Fibroblast of lung (primary cell): ENCODE measurements around the gene CRABP2. TPM values are rescaled to one million over a fixed set of nuclear protein-coding genes. Genes with fewer than 3 reads are reported as not detected.

Experiments used
- DNase-seq, 2 donors: peaks; one replicate each; pipeline versions ENCODE4 v3.0.0 to v3.0.0-alpha.2; 2010; ENCODE audit warnings: low read depth in 2 of 2
- H2AFZ ChIP-seq: 2 replicates; pipeline ENCODE4 v1.5.1; 2012; ENCODE audit warnings: low read length, control low read depth, inconsistent platforms
- H3K27ac ChIP-seq: 2 replicates; pipeline ENCODE4 v1.5.1; 2011; ENCODE audit warnings: low read length, control low read depth; ENCODE audit not compliant: insufficient read depth
- H3K27me3 ChIP-seq: 2 replicates; pipeline ENCODE4 v1.5.1; 2011; ENCODE audit warnings: mild to moderate bottlenecking, low read length; ENCODE audit not compliant: control insufficient read depth, insufficient read depth
- H3K36me3 ChIP-seq: 2 replicates; pipeline ENCODE4 v1.5.1; 2011; ENCODE audit warnings: low read length; ENCODE audit not compliant: control insufficient read depth, insufficient read depth
- H3K4me1 ChIP-seq: 2 replicates; pipeline ENCODE4 v1.5.1; 2011; ENCODE audit warnings: low read length; ENCODE audit not compliant: control insufficient read depth, insufficient read depth; ENCODE audit errors: extremely low read depth
- H3K4me2 ChIP-seq: 2 replicates; pipeline ENCODE4 v1.5.1; 2011; ENCODE audit warnings: low read length, control low read depth; ENCODE audit not compliant: insufficient read depth; ENCODE audit errors: extremely low read depth
- H3K4me3 ChIP-seq, 4 experiments: fragments of 200-600 bp in 1 of 4; sonication (generic) in 1 of 4; replicated peaks in 1 of 4; 2 replicates each; pipeline ENCODE4 v1.5.1; 2011 to 2016; ENCODE audit warnings: low read length in 4 of 4, low read depth in 3 of 4, mild to moderate bottlenecking in 3 of 4, control low read depth in 2 of 4, inconsistent platforms in 1 of 4, mixed read lengths in 1 of 4; ENCODE audit not compliant: insufficient read depth in 1 of 4; ENCODE audit errors: control extremely low read depth in 1 of 4
- H3K79me2 ChIP-seq: 2 replicates; pipeline ENCODE4 v1.5.1; 2012; ENCODE audit warnings: mild to moderate bottlenecking, low read length, inconsistent platforms; ENCODE audit not compliant: control insufficient read depth, insufficient read depth
- H3K9ac ChIP-seq: 2 replicates; pipeline ENCODE4 v1.5.1; 2011; ENCODE audit warnings: mild to moderate bottlenecking, low read length, control low read depth; ENCODE audit not compliant: insufficient read depth
- H3K9me3 ChIP-seq: 2 replicates; pipeline ENCODE4 v1.5.1; 2012; ENCODE audit warnings: low read depth, low read length; ENCODE audit not compliant: control insufficient read depth, insufficient read depth
- H4K20me1 ChIP-seq: 2 replicates; pipeline ENCODE4 v1.5.1; 2011; ENCODE audit warnings: low read length; ENCODE audit not compliant: control insufficient read depth, insufficient read depth; ENCODE audit errors: extremely low read depth
- CTCF ChIP-seq, 2 donors: IDR thresholded peaks in 1 of 2; conservative IDR thresholded peaks in 1 of 2; 1 replicate in 1 of 2; 2 replicates in 1 of 2; pipeline ENCODE4 v1.5.1; 2011 to 2012; ENCODE audit warnings: low read length in 2 of 2, control low read depth in 1 of 2, inconsistent platforms in 1 of 2, low read depth in 1 of 2, mild to moderate bottlenecking in 1 of 2
- EZH2 ChIP-seq: IDR thresholded peaks from 2 replicates; pipeline ENCODE4 v1.5.1; 2012; ENCODE audit warnings: low read length, control low read depth, mild to moderate bottlenecking; ENCODE audit errors: missing control alignments
- polyA plus RNA-seq, 2 donors: library from polyadenylated mRNA; depleted of rRNA in 1 of 2; stranded (reverse) in 1 of 2; unstranded in 1 of 2; fragments of >200 nt; gene quantifications; 2 replicates each; pipeline ENCODE4 v1.2.1, GENCODE V29; 2011 to 2012; ENCODE audit warnings: missing spikeins in 1 of 2
- total RNA-seq: library from RNA; depleted of rRNA; stranded (reverse); fragments of >200 nt; gene quantifications from 2 replicates; pipeline ENCODE4 v1.2.1, GENCODE V29; 2014

CRABP2 gene
- total and polyA plus RNA-seq, 2 donors (not counting 1 experiment from before 2014, with no cell fraction given): 48.9 to 70.4 TPM

- peak overlapping the region; percentile 83 to 95 (median 90) for H3K4me3 ChIP-seq
- H3K9me3 ChIP-seq: no peaks in the 10 kb centered on the region
- no peaks in the 10 kb centered on the region for H4K20me1 ChIP-seq
- H3K27me3 ChIP-seq: no peaks in the 10 kb centered on the region
- H3K36me3 ChIP-seq: peaks cover 15% of the 10 kb centered on the region
- H2AFZ ChIP-seq: no peak overlapping the region
- peak overlapping the region; percentile 89 for H3K9ac ChIP-seq
- peaks cover 38% of the 10 kb centered on the region for H3K4me1 ChIP-seq
- peak in 1 of 2 donors; percentile 27 for DNase-seq
- TF ChIP-seq EZH2 (no peak), CTCF (conservative IDR thresholded peaks at IDR 0.05 in 1 of 2, IDR thresholded peaks at IDR 0.05 in 1 of 2; ENCODE audit: low read depth in 1 of 2, low read length in 2 of 2) (no peak)
- H3K79me2 ChIP-seq: peaks cover 80% of the 10 kb centered on the region
- peak overlapping the region; percentile 100 for H3K27ac ChIP-seq
- peak overlapping the region; percentile 84 for H3K4me2 ChIP-seq
These were observed 42.6 kb upstream of the CRABP2 start for GRCh38 chr1:156747742-156748669.

GRCh38 chr1:156746728-156747631 is 41.6 kb upstream of the CRABP2 start:
- H3K4me1 ChIP-seq: peaks cover 34% of the 10 kb centered on the region
- peak overlapping the region; percentile 100 for H3K27ac ChIP-seq
- no peaks in the 10 kb centered on the region for H3K9me3 ChIP-seq
- H3K9ac ChIP-seq: peak overlapping the region; percentile 96
- DNase-seq: peak; percentile 89 to 95
- H3K4me3 ChIP-seq: peak overlapping the region; percentile 51 to 95 (median 84)
- no peak for TF ChIP-seq EZH2
- no peak for TF ChIP-seq CTCF (conservative IDR thresholded peaks at IDR 0.05 in 1 of 2, IDR thresholded peaks at IDR 0.05 in 1 of 2; ENCODE audit: low read depth in 1 of 2, low read length in 2 of 2)
- peaks cover 75% of the 10 kb centered on the region for H3K79me2 ChIP-seq
- H3K36me3 ChIP-seq: peaks cover 17% of the 10 kb centered on the region
- H2AFZ ChIP-seq: no peak overlapping the region
- peak overlapping the region; percentile 98 for H3K4me2 ChIP-seq
- no peaks in the 10 kb centered on the region for H4K20me1 ChIP-seq
- H3K27me3 ChIP-seq: no peaks in the 10 kb centered on the region

GRCh38 chr1:156746406-156746727 is 41.0 kb upstream of the CRABP2 start:
- peaks cover 17% of the 10 kb centered on the region for H3K36me3 ChIP-seq
- peak overlapping the region; percentile 36 to 85 (median 50) for H3K4me3 ChIP-seq
- no peaks in the 10 kb centered on the region for H3K9me3 ChIP-seq
- H2AFZ ChIP-seq: no peak overlapping the region
- peak overlapping the region; percentile 100 for H3K27ac ChIP-seq
- H3K9ac ChIP-seq: peak overlapping the region; percentile 96
- no peaks in the 10 kb centered on the region for H4K20me1 ChIP-seq
- peaks cover 72% of the 10 kb centered on the region for H3K79me2 ChIP-seq
- DNase-seq: no peak
- peaks cover 37% of the 10 kb centered on the region for H3K4me1 ChIP-seq
- peak overlapping the region; percentile 98 for H3K4me2 ChIP-seq
- TF ChIP-seq EZH2 (no peak), CTCF (conservative IDR thresholded peaks at IDR 0.05 in 1 of 2, IDR thresholded peaks at IDR 0.05 in 1 of 2; ENCODE audit: low read depth in 1 of 2, low read length in 2 of 2) (no peak)
- no peaks in the 10 kb centered on the region for H3K27me3 ChIP-seq
